Coronary artery (tissue), 2 donors: ENCODE results near the gene TGFBI.

Experiments used
- DNase-seq: peaks from one replicate; pipeline ENCODE4 v3.0.0-alpha.2; 2017; ENCODE audit warnings: low spot score
- H3K27ac ChIP-seq, 2 donors: fragments of 200-600 bp; sonication (generic); one replicate each; pipeline ENCODE4 v1.5.1; 2016 to 2019
- H3K4me3 ChIP-seq: fragments of 200-600 bp; sonication (generic); 2 replicates; pipeline ENCODE4 v1.5.1; 2016; ENCODE audit warnings: mild to moderate bottlenecking, moderate library complexity
- CTCF ChIP-seq: fragments of 200-600 bp; sonication (generic); IDR thresholded peaks from one replicate; pipeline ENCODE4 v1.5.1; 2019; ENCODE audit warnings: antibody characterized with exemption

Gene TGFBI

GRCh38 chr5:136048966-136049365 is 20.2 kb downstream of the TGFBI start:
- Histone ChIP-seq H3K4me3 (no peak overlapping the region), H3K27ac (peak overlapping the region in 1 of 2 donors; percentile 60)
- TF ChIP-seq CTCF: no peak
- DNase-seq: no peak

GRCh38 chr5:136051486-136052220 is 22.9 kb downstream of the TGFBI start:
- no peak for DNase-seq
- no peak overlapping the region for H3K4me3 ChIP-seq
- no peak overlapping the region for H3K27ac ChIP-seq
- TF ChIP-seq CTCF: no peak

- DNase-seq: no peak
- Histone ChIP-seq H3K27ac (peak overlapping the region; percentile 62 to 83), H3K4me3 (no peak overlapping the region)
- TF ChIP-seq CTCF: no peak
These were observed 24.0 kb downstream of the TGFBI start for GRCh38 chr5:136052692-136053335.

GRCh38 chr5:136053336-136054141 is 24.8 kb downstream of the TGFBI start:
- DNase-seq: no peak
- Histone ChIP-seq H3K27ac (peak overlapping the region; percentile 62 to 83), H3K4me3 (peak overlapping the region; percentile 13)
- no peak for TF ChIP-seq CTCF

GRCh38 chr5:136054142-136055019 is 25.6 kb downstream of the TGFBI start:
- Histone ChIP-seq H3K4me3 (peak overlapping the region; percentile 13), H3K27ac (peak overlapping the region; percentile 62 to 83)
- no peak for TF ChIP-seq CTCF
- DNase-seq: no peak

- peak; percentile 56 for DNase-seq
- Histone ChIP-seq H3K27ac (peak overlapping the region in 1 of 2 donors; percentile 84), H3K4me3 (no peak overlapping the region)
- TF ChIP-seq CTCF: no peak
These were observed 27.0 kb downstream of the TGFBI start for GRCh38 chr5:136055612-136056309.
